Progenitor cell of endocrine pancreas (in vitro differentiated cells): ENCODE results near the gene NR0B2. TPM values are rescaled to one million over a fixed set of nuclear protein-coding genes. Genes with fewer than 3 reads are reported as not detected.

Source experiments
- DNase-seq: peaks from one replicate; pipeline ENCODE4 v3.0.0; 2021; ENCODE audit warnings: low spot score; ENCODE audit not compliant: unreplicated experiment
- H3K27ac Mint-ChIP-seq: 2 replicates; pipeline ENCODE4 v1.8.0; 2021; ENCODE audit warnings: mild to moderate bottlenecking, moderate library complexity, mixed read lengths
- H3K27me3 Mint-ChIP-seq: 2 replicates; pipeline ENCODE4 v1.8.0; 2021; ENCODE audit warnings: mixed read lengths
- H3K36me3 Mint-ChIP-seq: 2 replicates; pipeline ENCODE4 v1.8.0; 2022; ENCODE audit warnings: mixed read lengths; ENCODE audit not compliant: insufficient read depth
- H3K4me1 Mint-ChIP-seq: 2 replicates; pipeline ENCODE4 v1.8.0; 2021; ENCODE audit warnings: low read depth, mixed read lengths
- H3K4me3 Mint-ChIP-seq: 2 replicates; pipeline ENCODE4 v1.8.0; 2021; ENCODE audit warnings: low read depth, mild to moderate bottlenecking, moderate library complexity, mixed read lengths
- H3K9me3 Mint-ChIP-seq: 2 replicates; pipeline ENCODE4 v1.8.0; 2021; ENCODE audit warnings: low read depth, mixed read lengths
- CTCF ChIP-seq: fragments of 200-600 bp; sonication (generic); IDR thresholded peaks from one replicate; pipeline ENCODE4 v1.5.0; 2021; ENCODE audit warnings: antibody characterized with exemption, mild to moderate bottlenecking; ENCODE audit not compliant: unreplicated experiment
- total RNA-seq: library from RNA; stranded (reverse); gene quantifications from 2 replicates; pipeline ENCODE4 v1.2.1, GENCODE V29; 2021

The NR0B2 gene
- total RNA-seq, 1 donor from 2014 or later: 11.9 TPM

- peaks cover 11% of the 10 kb centered on the region for H3K4me1 Mint-ChIP-seq
- DNase-seq: no peak
Observed at GRCh38 chr1:26957306-26957705, 43.5 kb upstream of the NR0B2 start.

GRCh38 chr1:26956321-26956720 is 42.5 kb upstream of the NR0B2 start:
- TF ChIP-seq CTCF: no peak
- no peak overlapping the region for H3K27ac Mint-ChIP-seq
- no peak for DNase-seq
- H3K9me3 Mint-ChIP-seq: peaks cover 5% of the 10 kb centered on the region
- peaks cover 10% of the 10 kb centered on the region for H3K36me3 Mint-ChIP-seq
- H3K4me1 Mint-ChIP-seq: peaks cover 11% of the 10 kb centered on the region
- no peaks in the 10 kb centered on the region for H3K27me3 Mint-ChIP-seq
- H3K4me3 Mint-ChIP-seq: no peak overlapping the region

More at GRCh38 chr1:26957306-26957705, 43.5 kb upstream of the NR0B2 start:
- no peaks in the 10 kb centered on the region for H3K27me3 Mint-ChIP-seq
- H3K4me3 Mint-ChIP-seq: no peak overlapping the region
- no peak overlapping the region for H3K27ac Mint-ChIP-seq
- peaks cover 10% of the 10 kb centered on the region for H3K36me3 Mint-ChIP-seq
- no peak for TF ChIP-seq CTCF
- H3K9me3 Mint-ChIP-seq: peaks cover 5% of the 10 kb centered on the region

- Mint-ChIP-seq H3K9me3 (peaks cover 5% of the 10 kb centered on the region), H3K27me3 (no peaks in the 10 kb centered on the region), H3K4me3 (no peak overlapping the region), H3K36me3 (peaks cover 20% of the 10 kb centered on the region), H3K4me1 (peaks cover 3% of the 10 kb centered on the region), H3K27ac (no peak overlapping the region)
- DNase-seq: no peak
- TF ChIP-seq CTCF: no peak
Observed at GRCh38 chr1:26953374-26953773, 39.6 kb upstream of the NR0B2 start.

GRCh38 chr1:26951821-26952497 is 38.2 kb upstream of the NR0B2 start:
- H3K36me3 Mint-ChIP-seq: peaks cover 22% of the 10 kb centered on the region
- H3K27ac Mint-ChIP-seq: peak overlapping the region; percentile 69
- TF ChIP-seq CTCF: no peak
- H3K27me3 Mint-ChIP-seq: no peaks in the 10 kb centered on the region
- peaks cover 3% of the 10 kb centered on the region for H3K4me1 Mint-ChIP-seq
- peaks cover 5% of the 10 kb centered on the region for H3K9me3 Mint-ChIP-seq
- no peak for DNase-seq
- H3K4me3 Mint-ChIP-seq: no peak overlapping the region

- H3K9me3 Mint-ChIP-seq: peaks cover under 1% of the 10 kb centered on the region
- H3K36me3 Mint-ChIP-seq: peaks cover 19% of the 10 kb centered on the region
- peak overlapping the region; percentile 69 for H3K27ac Mint-ChIP-seq
- DNase-seq: no peak
- no peak for TF ChIP-seq CTCF
- H3K27me3 Mint-ChIP-seq: no peaks in the 10 kb centered on the region
- no peak overlapping the region for H3K4me3 Mint-ChIP-seq
- H3K4me1 Mint-ChIP-seq: peaks cover 5% of the 10 kb centered on the region
Observed at GRCh38 chr1:26951216-26951615, 37.4 kb upstream of the NR0B2 start.
